ENCODE data around the gene SLU7. TPM values are rescaled to one million over a fixed set of nuclear protein-coding genes. Genes with fewer than 3 reads are reported as not detected.

SLU7 gene
- total and polyA plus RNA-seq, 2 donors (not counting 1 experiment from before 2014, with no cell fraction given): 47.1 to 79.4 TPM

DNA sequence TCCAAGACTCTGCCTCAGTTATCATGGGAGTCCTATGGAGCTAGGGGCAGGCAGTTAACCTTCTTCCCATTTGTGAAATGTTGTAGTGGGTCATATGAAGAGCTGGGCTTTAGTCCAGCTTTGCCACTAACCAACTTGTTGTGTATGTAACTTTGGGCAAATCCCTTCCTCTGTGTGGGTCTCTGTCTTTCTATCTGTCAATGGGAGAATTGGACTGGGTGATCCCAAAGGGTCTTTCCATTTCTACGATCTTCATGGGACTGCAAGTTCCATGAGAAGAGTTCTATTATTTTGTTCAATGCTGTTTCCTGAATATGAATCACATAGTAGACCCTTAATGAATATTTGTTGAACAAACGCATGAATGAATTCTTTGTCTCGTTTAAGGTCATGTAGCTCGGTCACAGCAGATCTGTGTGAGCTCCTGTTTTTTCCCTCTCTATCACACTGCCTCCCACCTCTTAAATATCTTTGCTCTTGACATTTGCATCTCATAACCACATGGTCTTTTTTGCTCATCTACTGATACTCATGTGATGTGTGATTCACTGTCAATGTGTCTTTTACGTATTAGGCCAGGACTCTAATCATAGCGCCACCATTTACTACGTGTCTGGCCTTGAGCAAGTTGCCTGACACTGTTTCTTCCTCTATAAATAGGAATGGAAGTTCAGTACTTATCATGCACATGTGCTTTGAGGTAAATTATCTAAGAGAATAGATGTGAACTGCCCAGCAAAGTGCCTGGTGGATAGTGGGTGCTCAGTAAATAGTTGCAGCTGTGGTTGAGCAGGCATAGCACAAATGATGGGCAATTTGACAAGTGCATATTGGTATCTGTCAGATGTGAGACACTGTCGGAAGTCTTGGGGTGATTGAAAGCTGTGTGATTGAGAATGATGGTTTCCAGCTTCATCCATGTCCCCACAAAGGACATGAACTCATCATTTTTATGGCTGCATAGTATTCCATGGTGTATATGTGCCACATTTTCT, 40.2 kb upstream of the SLU7 start:
- no peak for TF ChIP-seq EZH2 (IDR thresholded peaks at IDR 0.05; ENCODE audit: low read length, missing control alignments)
- TF ChIP-seq CTCF (conservative IDR thresholded peaks at IDR 0.05 in 1 of 2, IDR thresholded peaks at IDR 0.05 in 1 of 2; ENCODE audit: low read depth in 1 of 2, low read length in 2 of 2): no peak
- no peaks in the 10 kb centered on the region for H3K27me3 ChIP-seq (ENCODE audit: control insufficient read depth, insufficient read depth, low read length)
- H3K79me2 ChIP-seq (ENCODE audit: control insufficient read depth, insufficient read depth, low read length): no peaks in the 10 kb centered on the region
- H4K20me1 ChIP-seq (ENCODE audit: control insufficient read depth, extremely low read depth, insufficient read depth, low read length): no peaks in the 10 kb centered on the region
- H3K4me2 ChIP-seq (ENCODE audit: extremely low read depth, insufficient read depth, low read length): no peak overlapping the region
- no peaks in the 10 kb centered on the region for H3K36me3 ChIP-seq (ENCODE audit: control insufficient read depth, insufficient read depth, low read length)
- H3K4me1 ChIP-seq (ENCODE audit: control insufficient read depth, extremely low read depth, insufficient read depth, low read length): no peaks in the 10 kb centered on the region
- H2AFZ ChIP-seq (ENCODE audit: low read length): no peak overlapping the region
- no peak overlapping the region for H3K9ac ChIP-seq (ENCODE audit: insufficient read depth, low read length)
- H3K27ac ChIP-seq (ENCODE audit: insufficient read depth, low read length): no peak overlapping the region
- no peak overlapping the region for H3K4me3 ChIP-seq (replicated peaks in 1 of 4; ENCODE audit: control extremely low read depth in 1 of 4, insufficient read depth in 1 of 4, low read depth in 3 of 4, low read length in 4 of 4)
- peak in 1 of 2 donors; percentile 42 for DNase-seq (ENCODE audit: low read depth in 2 of 2)
- H3K9me3 ChIP-seq (ENCODE audit: control insufficient read depth, insufficient read depth, low read depth, low read length): no peaks in the 10 kb centered on the region

DNA sequence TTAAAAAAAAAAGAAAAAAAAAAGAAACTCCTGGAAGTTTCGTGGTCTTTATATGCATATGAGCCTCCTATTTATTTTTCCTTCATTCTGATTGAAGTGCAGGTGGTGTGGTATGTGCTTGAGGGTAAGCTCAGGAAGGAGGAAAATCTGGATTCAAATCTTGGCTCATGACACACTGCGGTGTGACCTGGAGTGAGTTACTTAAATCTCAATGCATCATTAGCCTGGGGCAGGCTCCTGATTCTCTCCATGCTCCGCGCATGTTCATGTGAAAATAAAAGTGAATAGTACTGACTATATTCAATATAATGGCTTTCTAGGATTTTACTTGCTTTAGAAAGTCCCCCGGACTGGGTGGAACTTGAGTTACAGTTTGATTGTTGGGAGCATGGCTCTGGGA, 38.4 kb upstream of the SLU7 start:
- no peak for DNase-seq (ENCODE audit: low read depth in 2 of 2)
- no peaks in the 10 kb centered on the region for H4K20me1 ChIP-seq (ENCODE audit: control insufficient read depth, extremely low read depth, insufficient read depth, low read length)

More for the DNA sequence above, 38.4 kb upstream of the SLU7 start:
- H3K9me3 ChIP-seq (ENCODE audit: control insufficient read depth, insufficient read depth, low read depth, low read length): no peaks in the 10 kb centered on the region
- no peak overlapping the region for H2AFZ ChIP-seq (ENCODE audit: low read length)
- no peaks in the 10 kb centered on the region for H3K79me2 ChIP-seq (ENCODE audit: control insufficient read depth, insufficient read depth, low read length)
- no peak overlapping the region for H3K27ac ChIP-seq (ENCODE audit: insufficient read depth, low read length)
- no peaks in the 10 kb centered on the region for H3K36me3 ChIP-seq (ENCODE audit: control insufficient read depth, insufficient read depth, low read length)
- TF ChIP-seq CTCF (conservative IDR thresholded peaks at IDR 0.05 in 1 of 2, IDR thresholded peaks at IDR 0.05 in 1 of 2; ENCODE audit: low read depth in 1 of 2, low read length in 2 of 2) (no peak), EZH2 (IDR thresholded peaks at IDR 0.05; ENCODE audit: low read length, missing control alignments) (no peak)
- H3K9ac ChIP-seq (ENCODE audit: insufficient read depth, low read length): no peak overlapping the region
- H3K4me1 ChIP-seq (ENCODE audit: control insufficient read depth, extremely low read depth, insufficient read depth, low read length): no peaks in the 10 kb centered on the region
- H3K27me3 ChIP-seq (ENCODE audit: control insufficient read depth, insufficient read depth, low read length): peaks cover 2% of the 10 kb centered on the region
- H3K4me3 ChIP-seq (replicated peaks in 1 of 4; ENCODE audit: control extremely low read depth in 1 of 4, insufficient read depth in 1 of 4, low read depth in 3 of 4, low read length in 4 of 4): no peak overlapping the region
- H3K4me2 ChIP-seq (ENCODE audit: extremely low read depth, insufficient read depth, low read length): no peak overlapping the region
